Psoas muscle (tissue), 8 donors: ENCODE results near the gene MED13L. TPM values are rescaled to one million over a fixed set of nuclear protein-coding genes. Genes with fewer than 3 reads are reported as not detected.

Experiments used
- ATAC-seq, 4 donors: fragments of 200-7000 bp; cut with Tn5 transposase; one replicate each; pipeline ENCODE4 v1.9.1; 2020; ENCODE audit warnings: moderate library complexity in 3 of 4, mild to moderate bottlenecking in 2 of 4
- DNase-seq, 2 donors: peaks; one replicate each; pipeline ENCODE4 v3.0.0-alpha.2; 2020
- H3K27ac ChIP-seq: fragments of 200-600 bp; one replicate; pipeline ENCODE4 v1.8.0; 2022
- H3K27me3 ChIP-seq, 3 donors: fragments of 200-600 bp in 1 of 3; one replicate each; pipeline versions ENCODE4 v1.6.1 to v1.8.0; 2013 to 2022; ENCODE audit warnings: low read length in 2 of 3, mild to moderate bottlenecking in 2 of 3, moderate library complexity in 1 of 3; ENCODE audit not compliant: insufficient read depth in 3 of 3
- H3K36me3 ChIP-seq, 2 donors: fragments of 200-600 bp in 1 of 2; one replicate each; pipeline versions ENCODE4 v1.6.1 to v1.8.0; 2013 to 2022; ENCODE audit warnings: low read depth in 1 of 2, mild to moderate bottlenecking in 1 of 2, moderate library complexity in 1 of 2; ENCODE audit not compliant: insufficient read depth in 1 of 2
- H3K4me1 ChIP-seq: fragments of 200-600 bp; one replicate; pipeline ENCODE4 v1.8.0; 2022
- H3K4me3 ChIP-seq: fragments of 200-600 bp; one replicate; pipeline ENCODE4 v1.8.0; 2022; ENCODE audit warnings: mild to moderate bottlenecking
- H3K9me3 ChIP-seq: fragments of 200-600 bp; one replicate; pipeline ENCODE4 v1.8.0; 2022
- CTCF ChIP-seq: fragments of 200-600 bp; IDR thresholded peaks from one replicate; pipeline ENCODE4 v1.8.0; 2022; ENCODE audit warnings: antibody characterized with exemption
- WGBS, 3 donors: extraction: QIAGEN DNeasy Blood & Tissue Kit; methylation state at CpG; one replicate each; pipeline versions ENCODE4 v1.1.6 to v1.1.7; 2013; 5-methylcytosine and 5-hydroxymethylcytosine counted together
- intact Hi-C, 2 donors: fragments of 100-400 bp; cut with DNase I; formaldehyde crosslinking; loops; one replicate each; pipeline versions ENCODE4 v1.11.0 to v1.14.2; 2022
- polyA plus RNA-seq, 3 donors: library from polyadenylated mRNA; stranded (reverse); fragments of 200-250 nt; gene quantifications; one replicate each; pipeline ENCODE4 v1.2.3, GENCODE V29; 2013
- total RNA-seq, 4 donors: library from RNA; stranded (reverse); fragmentation: NEBNext Ultra II Directional in 2 of 4; extraction: Animal tissue kit (Norgen Biotek cat#: 25700) in 2 of 4; gene quantifications; one replicate each; pipeline versions ENCODE4 v1.2.1 to v1.2.4, GENCODE V29; 2021 to 2023
- donor health status: healthy with polysubstance abuse.
- donor health status: DM: no; HTN: no; CAD: no; lungs with moderate emphysema.
- donor health status: Bipolar disorder and iron deficiency.
- donor health status: healthy.
- donor health status: DM: yes; HTN: yes; CAD: no.
- donor health status: DM: no; HTN: no; CAD: no.
- donor health status: DM: no; HTN: no; CAD: no.
- donor health status: DM: yes; HTN: yes; CAD: no.

MED13L gene
- total and polyA plus RNA-seq, 7 donors = 8.9 to 90.5 (median 72.5) TPM

- DNase-seq (no peak), ATAC-seq (no peak)
- WGBS, 3 donors = 84 to 93% (median 84%) methylated on average over 5 of the region's 5 CpGs
- peaks cover 62% of the 10 kb centered on the region for H3K4me1 ChIP-seq
- H3K36me3 ChIP-seq = no peaks in the 10 kb centered on the region
- H3K4me3 ChIP-seq = no peak overlapping the region
- no peaks in the 10 kb centered on the region for H3K9me3 ChIP-seq
- intact Hi-C loops = no loop called here
- TF ChIP-seq CTCF = no peak
- no peak overlapping the region for H3K27ac ChIP-seq
- H3K27me3 ChIP-seq = no peaks in the 10 kb centered on the region
Measured at GRCh38 chr12:116216022-116216756, 61.3 kb downstream of the MED13L start.

GRCh38 chr12:116215023-116215422 is 62.5 kb downstream of the MED13L start:
- intact Hi-C loops = no loop called here
- WGBS, 3 donors = 90 to 94% (median 92%) methylated on average over 1 of the region's 1 CpG
- no peak for TF ChIP-seq CTCF
- ATAC-seq (no peak), DNase-seq (no peak)
- H3K4me1 ChIP-seq = peaks cover 73% of the 10 kb centered on the region
- no peak overlapping the region for H3K4me3 ChIP-seq
- H3K9me3 ChIP-seq = no peaks in the 10 kb centered on the region
- H3K36me3 ChIP-seq = no peaks in the 10 kb centered on the region
- no peaks in the 10 kb centered on the region for H3K27me3 ChIP-seq
- H3K27ac ChIP-seq = no peak overlapping the region

GRCh38 chr12:116213885-116214527 is 63.5 kb downstream of the MED13L start:
- Histone ChIP-seq H3K9me3 (no peaks in the 10 kb centered on the region), H3K36me3 (no peaks in the 10 kb centered on the region), H3K27me3 (no peaks in the 10 kb centered on the region), H3K4me3 (no peak overlapping the region), H3K27ac (no peak overlapping the region), H3K4me1 (peaks cover 84% of the 10 kb centered on the region)
- intact Hi-C loops = no loop called here
- WGBS, 3 donors = 83 to 87% (median 87%) methylated on average over 4 of the region's 4 CpGs
- TF ChIP-seq CTCF = no peak
- DNase-seq (no peak), ATAC-seq (no peak)

- intact Hi-C loops = no loop called here
- WGBS, 3 donors = 69 to 74% (median 72%) methylated on average over 4 of the region's 4 CpGs
- H3K36me3 ChIP-seq = no peaks in the 10 kb centered on the region
- TF ChIP-seq CTCF = no peak
- no peaks in the 10 kb centered on the region for H3K9me3 ChIP-seq
- H3K4me1 ChIP-seq = peaks cover 75% of the 10 kb centered on the region
- no peak for ATAC-seq
- no peak overlapping the region for H3K4me3 ChIP-seq
- H3K27ac ChIP-seq = no peak overlapping the region
- no peaks in the 10 kb centered on the region for H3K27me3 ChIP-seq
- DNase-seq = no peak
Measured at GRCh38 chr12:116213014-116213413, 64.5 kb downstream of the MED13L start.
